ENCODE results near the gene MBTPS1.

Gene MBTPS1

DNA sequence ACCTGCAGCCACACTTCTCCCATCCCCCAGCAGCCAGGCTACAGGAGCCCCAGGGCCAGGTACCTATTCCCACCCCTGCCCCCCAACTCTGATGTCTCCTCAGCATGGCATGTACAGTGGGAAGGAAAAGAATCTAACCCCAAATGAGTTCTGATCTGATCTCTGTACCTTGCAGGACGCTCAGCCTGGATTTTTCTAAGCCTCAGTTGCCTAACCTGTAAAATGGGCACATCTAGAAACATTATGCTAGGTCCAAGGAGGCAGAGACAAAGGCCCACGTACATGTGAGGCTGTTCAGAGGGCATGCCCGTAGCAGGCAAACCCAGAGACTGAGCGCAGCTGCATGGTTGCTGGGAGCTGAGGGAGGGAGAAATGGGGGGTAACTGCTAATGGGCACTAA is 109.2 kb downstream of the MBTPS1 start:
- no peak for DNase-seq (ENCODE audit: low spot score)

GRCh38 chr16:84005391-84005790 is 111.4 kb downstream of the MBTPS1 start:
- no peak for DNase-seq (ENCODE audit: low spot score)

DNA sequence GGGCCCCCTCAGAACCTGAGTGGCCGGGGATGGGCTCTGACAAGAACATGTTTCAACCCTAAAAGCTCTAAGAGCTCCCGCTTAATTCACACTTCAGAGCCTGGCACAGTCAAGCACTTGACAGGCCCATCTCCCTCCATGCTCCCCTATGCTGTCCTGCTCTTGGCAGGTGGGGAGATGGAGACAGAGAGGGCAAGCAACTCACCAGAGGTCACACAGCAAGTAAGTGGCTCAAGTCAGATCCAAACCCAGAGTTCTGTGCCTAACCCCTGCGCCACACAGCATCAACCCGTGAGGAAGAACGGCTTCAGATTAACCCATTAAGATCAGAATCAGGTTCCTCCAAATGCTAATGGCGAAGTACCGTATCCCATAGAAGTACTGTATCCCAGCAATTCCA is 112.3 kb downstream of the MBTPS1 start:
- no peak for DNase-seq (ENCODE audit: low spot score)

Small RNA genes within 50 kb of the gene (small RNA-seq; reads per million reads assigned to genes)
- 0 to 0.04 reads per million in 2 experiments for gene RNA5SP432
